Measurements from ENCODE around the gene KCNK17.
A peak's percentile ranks its signal among the peaks of the same experiment; 100 is the strongest.
"Not testable (repeated sequence)": the region's sequence is repeated elsewhere in the genome, so short reads cannot be mapped to it uniquely, and the experiment has no call there.

Gene KCNK17

GRCh38 chr6:39302669-39303424, 11.4 kb downstream of the KCNK17 start:
- DNase-seq = peak; percentile 71

GRCh38 chr6:39302011-39302410, 12.2 kb downstream of the KCNK17 start:
- DNase-seq = no peak

- DNase-seq = no peak
These were observed 12.6 kb downstream of the KCNK17 start for GRCh38 chr6:39301606-39302005.

GRCh38 chr6:39300739-39301138, 13.5 kb downstream of the KCNK17 start:
- DNase-seq = no peak

- DNase-seq = no peak
These were observed 16.2 kb downstream of the KCNK17 start for GRCh38 chr6:39298061-39298460.

GRCh38 chr6:39296745-39297640, 17.2 kb downstream of the KCNK17 start:
- DNase-seq = no peak

GRCh38 chr6:39295611-39296011, 18.6 kb downstream of the KCNK17 start:
- DNase-seq = no peak

GRCh38 chr6:39294899-39295298, 19.3 kb downstream of the KCNK17 start:
- DNase-seq = no peak

- no peak for DNase-seq
These were observed 20.1 kb downstream of the KCNK17 start for GRCh38 chr6:39294133-39294532.

- DNase-seq = no peak
These were observed 21.6 kb downstream of the KCNK17 start for GRCh38 chr6:39292637-39293036.

GRCh38 chr6:39289490-39289889, 24.7 kb downstream of the KCNK17 start:
- no peak for DNase-seq

GRCh38 chr6:39287601-39288000, 26.6 kb downstream of the KCNK17 start:
- no peak for DNase-seq

- not testable (repeated sequence) for DNase-seq
These were observed 27.6 kb downstream of the KCNK17 start for GRCh38 chr6:39286596-39286995.

- no peak for DNase-seq
These were observed 31.4 kb downstream of the KCNK17 start for GRCh38 chr6:39282774-39283173.

- no peak for DNase-seq
These were observed 32.8 kb downstream of the KCNK17 start for GRCh38 chr6:39281312-39281980.

- DNase-seq = no peak
These were observed 33.9 kb downstream of the KCNK17 start for GRCh38 chr6:39280247-39280731.

- no peak for DNase-seq
These were observed 34.7 kb downstream of the KCNK17 start for GRCh38 chr6:39279539-39279938.

GRCh38 chr6:39276379-39276995, 37.7 kb downstream of the KCNK17 start:
- DNase-seq = no peak

GRCh38 chr6:39274903-39275302, 39.3 kb downstream of the KCNK17 start:
- no peak for DNase-seq

- no peak for DNase-seq
These were observed 39.7 kb downstream of the KCNK17 start for GRCh38 chr6:39274471-39274870.

- no peak for DNase-seq
These were observed 40.8 kb downstream of the KCNK17 start for GRCh38 chr6:39273406-39273821.

- no peak for DNase-seq
These were observed 44.3 kb downstream of the KCNK17 start for GRCh38 chr6:39269961-39270360.

Measured in right kidney (tissue), 1 donor.